Stomach (tissue), 9 donors: ENCODE measurements around the gene LGALS3BP. TPM values are rescaled to one million over a fixed set of nuclear protein-coding genes. Genes with fewer than 3 reads are reported as not detected.

Source experiments
- DNase-seq, 2 donors: peaks; one replicate each; pipeline versions ENCODE4 v3.0.0 to v3.0.0-alpha.2; 2013 to 2019
- H3K27ac ChIP-seq, 5 donors: fragments of 200-600 bp in 4 of 5; sonication (generic) in 4 of 5; one replicate each; pipeline ENCODE4 v1.5.1; 2013 to 2019; ENCODE audit warnings: mild to moderate bottlenecking in 1 of 5, moderate library complexity in 1 of 5
- H3K27me3 ChIP-seq, 3 donors: fragments of 200-600 bp; sonication (generic); one replicate each; pipeline ENCODE4 v1.5.1; 2017 to 2019; ENCODE audit warnings: mixed run types in 1 of 3
- H3K36me3 ChIP-seq, 4 donors: fragments of 200-600 bp; sonication (generic); 1 replicate in 3 of 4; 2 replicates in 1 of 4; pipeline ENCODE4 v1.5.1; 2016 to 2019
- H3K4me1 ChIP-seq, 4 donors: fragments of 200-600 bp; sonication (generic); one replicate each; pipeline ENCODE4 v1.5.1; 2016 to 2019
- H3K4me3 ChIP-seq, 4 donors: fragments of 200-600 bp; sonication (generic) in 3 of 4; one replicate each; pipeline ENCODE4 v1.5.1; 2016 to 2019; ENCODE audit warnings: mild to moderate bottlenecking in 1 of 4
- H3K9me3 ChIP-seq, 4 donors: fragments of 200-600 bp; sonication (generic); one replicate each; pipeline ENCODE4 v1.5.1; 2016 to 2019
- EP300 ChIP-seq: sonication (generic); formaldehyde crosslinking; IDR thresholded peaks from one replicate; pipeline ENCODE4 v1.6.1; 2017; ENCODE audit warnings: antibody characterized with exemption
- POLR2A ChIP-seq, 4 donors: fragments of 450-650 bp; IDR thresholded peaks; one replicate each; pipeline ENCODE4 v1.6.1; 2016; ENCODE audit warnings: antibody characterized with exemption in 4 of 4, control low read depth in 2 of 4, mild to moderate bottlenecking in 1 of 4, moderate library complexity in 1 of 4
- POLR2AphosphoS5 ChIP-seq, 3 donors: sonication (generic); formaldehyde crosslinking; IDR thresholded peaks; one replicate each; pipeline ENCODE4 v1.6.1; 2016; ENCODE audit warnings: antibody characterized with exemption in 3 of 3
- WGBS, 5 donors: extraction: QIAGEN DNeasy Blood & Tissue Kit in 3 of 5; methylation state at CpG; one replicate each; pipeline versions ENCODE4 v1.1.5 to v1.1.7; 2013 to 2018; 5-methylcytosine and 5-hydroxymethylcytosine counted together
- intact Hi-C: fragments of 100-400 bp; cut with DNase I; formaldehyde crosslinking; loops from one replicate; pipeline ENCODE4 v1.15.1; 2023; ENCODE audit warnings: low total_unique reads
- polyA plus RNA-seq, 3 donors: library from polyadenylated mRNA; stranded (reverse); fragments of 200-250 nt; gene quantifications; one replicate each; pipeline ENCODE4 v1.2.3, GENCODE V29; 2013
- total RNA-seq, 5 donors: library from RNA; depleted of rRNA; stranded (reverse); fragments of >200 nt; gene quantifications; one replicate each; pipeline versions ENCODE4 v1.1.0 to v1.2.3, GENCODE V29; 2014 to 2016
- TF ChIP-seq, protein P1 (sequence below), 7 experiments: fragments of 450-650 bp in 4 of 7; fragments of 200-600 bp in 3 of 7; sonication (generic) in 3 of 7; IDR thresholded peaks; one replicate each; pipeline ENCODE4 v1.5.1; 2016 to 2019; ENCODE audit warnings: antibody characterized with exemption in 7 of 7, control low read depth in 2 of 7, mild to moderate bottlenecking in 1 of 7
- donor health status: healthy with polysubstance abuse.
- donor health status: Bipolar disorder and iron deficiency.
- donor health status: healthy.

Gene LGALS3BP
- total and polyA plus RNA-seq, 8 donors, result 63.4 to 625 (median 192) TPM

DNA sequence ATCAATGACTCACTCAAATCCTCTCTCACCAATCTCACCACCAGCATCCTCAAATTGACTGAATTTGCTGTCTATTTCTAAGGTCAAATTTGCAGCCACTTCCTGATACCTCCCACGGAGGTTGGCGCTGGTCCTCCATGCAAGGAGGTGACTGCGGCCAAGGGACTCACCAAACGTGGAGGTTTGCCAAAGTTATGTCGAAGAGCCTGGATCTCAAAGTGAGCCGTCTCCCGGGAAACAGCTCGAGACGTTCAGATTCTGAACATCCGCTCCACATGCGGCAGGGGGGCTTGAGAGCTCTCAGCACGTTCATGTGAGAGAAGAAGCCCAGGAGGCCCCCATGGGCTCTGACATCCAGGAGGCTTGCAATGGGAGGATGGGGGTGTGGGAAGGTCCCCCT is 22.6 kb downstream of the LGALS3BP start:
- intact Hi-C loops, result no loop called here
- Histone ChIP-seq H3K27ac (no peak overlapping the region), H3K4me1 (peaks cover 8 to 24% (median 12%) of the 10 kb centered on the region in 4 donors), H3K9me3 (no peaks in the 10 kb centered on the region), H3K27me3 (no peaks in the 10 kb centered on the region), H3K4me3 (no peak overlapping the region), H3K36me3 (no peaks in the 10 kb centered on the region)
- TF ChIP-seq POLR2A (IDR thresholded peaks at IDR 0.05), result no peak
- TF ChIP-seq EP300, result no peak
- TF ChIP-seq, protein P1, sequence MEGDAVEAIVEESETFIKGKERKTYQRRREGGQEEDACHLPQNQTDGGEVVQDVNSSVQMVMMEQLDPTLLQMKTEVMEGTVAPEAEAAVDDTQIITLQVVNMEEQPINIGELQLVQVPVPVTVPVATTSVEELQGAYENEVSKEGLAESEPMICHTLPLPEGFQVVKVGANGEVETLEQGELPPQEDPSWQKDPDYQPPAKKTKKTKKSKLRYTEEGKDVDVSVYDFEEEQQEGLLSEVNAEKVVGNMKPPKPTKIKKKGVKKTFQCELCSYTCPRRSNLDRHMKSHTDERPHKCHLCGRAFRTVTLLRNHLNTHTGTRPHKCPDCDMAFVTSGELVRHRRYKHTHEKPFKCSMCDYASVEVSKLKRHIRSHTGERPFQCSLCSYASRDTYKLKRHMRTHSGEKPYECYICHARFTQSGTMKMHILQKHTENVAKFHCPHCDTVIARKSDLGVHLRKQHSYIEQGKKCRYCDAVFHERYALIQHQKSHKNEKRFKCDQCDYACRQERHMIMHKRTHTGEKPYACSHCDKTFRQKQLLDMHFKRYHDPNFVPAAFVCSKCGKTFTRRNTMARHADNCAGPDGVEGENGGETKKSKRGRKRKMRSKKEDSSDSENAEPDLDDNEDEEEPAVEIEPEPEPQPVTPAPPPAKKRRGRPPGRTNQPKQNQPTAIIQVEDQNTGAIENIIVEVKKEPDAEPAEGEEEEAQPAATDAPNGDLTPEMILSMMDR (IDR thresholded peaks at IDR 0.05), result no peak
- TF ChIP-seq POLR2AphosphoS5 (IDR thresholded peaks at IDR 0.05), result no peak
- peak in 1 of 2 donors; percentile 46 for DNase-seq
- WGBS, 5 donors, result 14 to 51% (median 30%) methylated on average over 9 to 12 of the region's 12 CpGs

DNA sequence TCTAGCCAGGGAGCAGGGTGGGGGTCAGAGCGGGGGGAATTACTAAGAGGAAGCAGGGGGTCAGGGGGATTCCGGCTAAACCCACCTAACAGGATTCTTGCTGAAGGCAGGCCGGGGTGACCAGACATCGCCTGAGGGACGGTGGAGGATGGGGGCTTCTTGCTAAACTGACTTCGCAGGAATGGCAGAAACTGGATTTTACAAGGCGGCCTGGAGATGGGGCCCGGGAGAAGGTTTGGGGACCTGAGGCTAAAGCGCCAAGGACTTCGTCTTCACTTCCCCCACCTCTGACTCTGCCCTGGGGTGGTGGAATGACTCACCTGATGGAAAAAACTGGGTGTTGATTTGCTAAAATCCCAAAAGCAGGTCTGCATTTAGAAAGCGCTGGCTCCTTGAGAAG is 23.5 kb downstream of the LGALS3BP start:
- DNase-seq, result no peak
- no peak for TF ChIP-seq EP300
- TF ChIP-seq POLR2AphosphoS5 (IDR thresholded peaks at IDR 0.05), result no peak
- TF ChIP-seq, protein P1 (IDR thresholded peaks at IDR 0.05), result no peak
- no peak for TF ChIP-seq POLR2A (IDR thresholded peaks at IDR 0.05)
- H3K4me1 ChIP-seq, result peaks cover 9 to 27% (median 17%) of the 10 kb centered on the region in 4 donors
- H3K4me3 ChIP-seq, result no peak overlapping the region
- WGBS, 5 donors, result 82 to 94% (median 87%) methylated on average over 9 to 11 of the region's 11 CpGs
- no peaks in the 10 kb centered on the region for H3K27me3 ChIP-seq
- no peaks in the 10 kb centered on the region for H3K36me3 ChIP-seq
- peaks cover 0 to 7% (median 2%) of the 10 kb centered on the region in 4 donors for H3K9me3 ChIP-seq
- no peak overlapping the region for H3K27ac ChIP-seq
- intact Hi-C loops, result no loop called here

DNA sequence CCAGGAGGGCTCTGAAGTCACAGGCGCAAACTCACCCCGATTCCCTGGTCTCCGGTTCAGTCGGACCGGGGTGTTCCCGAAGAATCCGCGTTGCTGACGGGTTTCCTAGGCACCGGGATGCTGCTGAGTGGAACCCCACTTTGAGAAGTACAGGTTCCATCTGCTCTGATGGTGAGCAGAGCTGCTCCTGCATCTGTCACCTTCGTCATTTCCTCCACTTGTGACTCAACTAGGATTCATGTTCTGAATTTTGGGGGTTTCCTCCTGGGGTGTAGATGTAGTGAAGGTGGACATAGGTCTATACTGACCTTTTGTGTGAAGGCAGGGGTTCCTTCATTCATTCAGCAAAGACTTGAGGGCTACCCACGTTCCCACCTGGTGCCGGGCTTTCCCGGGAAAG is 25.0 kb downstream of the LGALS3BP start:
- no peak overlapping the region for H3K4me3 ChIP-seq
- H3K27me3 ChIP-seq, result no peaks in the 10 kb centered on the region
- 89 to 97% (median 93%) methylated on average over 14 of the region's 14 CpGs for WGBS, 5 donors
- peaks cover 6 to 21% (median 14%) of the 10 kb centered on the region in 4 donors for H3K4me1 ChIP-seq
- H3K36me3 ChIP-seq, result no peaks in the 10 kb centered on the region
- DNase-seq, result no peak
- H3K9me3 ChIP-seq, result peaks cover 0 to 21% (median 13%) of the 10 kb centered on the region in 4 donors
- TF ChIP-seq, protein P1 (IDR thresholded peaks at IDR 0.05), result no peak
- TF ChIP-seq POLR2A (IDR thresholded peaks at IDR 0.05), result no peak
- H3K27ac ChIP-seq, result no peak overlapping the region
- intact Hi-C loops, result no loop called here

DNA sequence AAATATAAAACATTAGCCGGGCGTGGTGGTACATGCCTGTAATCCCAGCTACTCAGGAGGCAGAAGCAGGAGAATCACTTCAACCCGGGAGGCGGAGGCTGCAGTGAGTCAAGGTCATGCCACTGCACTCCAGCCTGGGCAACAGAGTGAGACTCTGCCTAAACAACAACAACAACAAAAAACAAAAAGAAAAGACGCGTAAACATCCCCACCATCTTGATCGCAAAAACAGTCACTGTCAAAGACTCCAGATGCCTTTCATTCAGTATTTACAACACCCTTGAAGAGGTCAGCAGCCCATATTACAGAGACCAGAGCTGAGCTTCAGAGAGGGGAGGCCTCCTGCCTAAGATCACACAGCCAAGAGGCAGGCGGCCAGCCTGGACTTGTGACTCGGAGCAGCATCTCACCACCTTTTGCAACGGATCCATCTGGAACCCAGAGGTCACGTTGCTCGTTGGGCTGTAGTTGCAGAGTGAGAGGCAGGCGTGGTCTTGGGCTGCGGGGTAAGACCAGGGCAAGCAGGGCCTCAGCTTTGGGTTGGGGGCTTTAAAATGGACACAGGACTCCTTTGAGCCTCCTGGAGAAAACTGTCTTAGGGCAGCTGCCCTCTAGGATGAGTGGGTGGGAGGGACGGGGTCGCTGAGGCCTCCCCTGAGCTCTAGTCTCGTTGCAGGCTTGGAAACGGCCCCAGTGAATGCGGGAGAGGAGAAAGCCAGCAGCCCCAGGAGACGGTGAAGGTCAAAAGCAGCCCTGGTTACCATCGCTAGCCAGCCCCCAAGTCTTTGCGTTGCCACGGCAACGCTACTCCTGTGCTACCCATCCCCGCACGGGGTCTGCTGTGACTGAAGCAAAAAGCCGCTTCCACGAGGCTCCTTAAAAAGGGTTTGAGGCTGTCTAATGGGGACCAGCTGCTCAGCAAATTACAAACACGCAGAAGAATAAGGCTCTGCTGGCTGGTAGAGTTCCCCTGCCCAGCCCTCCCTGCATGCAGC is 26.1 kb downstream of the LGALS3BP start:
- intact Hi-C loops, result no loop called here
- no peak overlapping the region for H3K4me3 ChIP-seq
- DNase-seq, result peak in 1 of 2 donors; percentile 70
- H3K27ac ChIP-seq, result no peak overlapping the region
- peaks cover 0 to 21% (median 14%) of the 10 kb centered on the region in 4 donors for H3K9me3 ChIP-seq
- H3K27me3 ChIP-seq, result no peaks in the 10 kb centered on the region
- H3K36me3 ChIP-seq, result no peaks in the 10 kb centered on the region
- peaks cover 6 to 21% (median 14%) of the 10 kb centered on the region in 4 donors for H3K4me1 ChIP-seq
- TF ChIP-seq EP300 (no peak), POLR2A (IDR thresholded peaks at IDR 0.05) (no peak), POLR2AphosphoS5 (IDR thresholded peaks at IDR 0.05) (no peak)
- TF ChIP-seq, protein P1 (IDR thresholded peaks at IDR 0.05), result no peak
- 73 to 79% (median 78%) methylated on average over 28 to 29 of the region's 29 CpGs for WGBS, 5 donors
